NCI-H524 treated with DMSO at 0.1 percent for 48 hours (cell line): ENCODE measurements around the gene ZGRF1.
"Not testable (repeated sequence)": the region's sequence is repeated elsewhere in the genome, so short reads cannot be mapped to it uniquely, and the experiment has no call there.

Experiments
- DNase-seq: peaks from one replicate; lab custom pipeline; 2025; lab: John Stamatoyannopoulos, UW

Gene ZGRF1

GRCh38 chr4:112636688-112637551 is at the start of gene ZGRF1, which contains the start of gene LARP7:
ZGRF1 (minus strand) TSS chr4:112636909; CDS start chr4:112633176, 3,733 bp downstream.
LARP7 (plus strand) TSS chr4:112637143; CDS start chr4:112644670, 7,527 bp downstream.
- DNase-seq, result peak; percentile 70

GRCh38 chr4:112680996-112681395 is 44.3 kb upstream of the ZGRF1 start:
- no peak for DNase-seq

GRCh38 chr4:112677519-112678091 is 40.9 kb upstream of the ZGRF1 start:
- DNase-seq, result no peak

GRCh38 chr4:112674376-112674775 is 37.7 kb upstream of the ZGRF1 start:
- no peak for DNase-seq

- no peak for DNase-seq
Measured at GRCh38 chr4:112673686-112674085, 37.0 kb upstream of the ZGRF1 start.

- no peak for DNase-seq
Measured at GRCh38 chr4:112673076-112673475, 36.4 kb upstream of the ZGRF1 start.

- no peak for DNase-seq
Measured at GRCh38 chr4:112668131-112668530, 31.4 kb upstream of the ZGRF1 start.

GRCh38 chr4:112664611-112665010 is 27.9 kb upstream of the ZGRF1 start:
- DNase-seq, result no peak

GRCh38 chr4:112656115-112656514 is 19.4 kb upstream of the ZGRF1 start:
- not testable (repeated sequence) for DNase-seq

- no peak for DNase-seq
Measured at GRCh38 chr4:112655270-112655669, 18.6 kb upstream of the ZGRF1 start.

GRCh38 chr4:112652216-112652615 is 15.5 kb upstream of the ZGRF1 start:
- DNase-seq, result no peak

GRCh38 chr4:112651641-112652040 is 14.9 kb upstream of the ZGRF1 start:
- DNase-seq, result no peak

GRCh38 chr4:112650332-112650731 is 13.6 kb upstream of the ZGRF1 start:
- DNase-seq, result no peak

GRCh38 chr4:112649055-112649408 is 12.3 kb upstream of the ZGRF1 start:
- DNase-seq, result no peak

- no peak for DNase-seq
Measured at GRCh38 chr4:112648263-112649054, 11.8 kb upstream of the ZGRF1 start.

GRCh38 chr4:112647785-112648184 is 11.1 kb upstream of the ZGRF1 start:
- DNase-seq, result no peak

- no peak for DNase-seq
Measured at GRCh38 chr4:112646632-112647537, 10.2 kb upstream of the ZGRF1 start.

- no peak for DNase-seq
Measured at GRCh38 chr4:112645541-112646329, 9.0 kb upstream of the ZGRF1 start.

GRCh38 chr4:112644595-112645535 is 8.2 kb upstream of the ZGRF1 start:
- DNase-seq, result not testable (repeated sequence)

GRCh38 chr4:112642526-112642925 is 5.8 kb upstream of the ZGRF1 start:
- DNase-seq, result no peak
